BJ (cell line): Measurements from ENCODE around the gene NEMP2. TPM values are rescaled to one million over a fixed set of nuclear protein-coding genes. Genes with fewer than 3 reads are reported as not detected.

Experiments
- CTCF ChIA-PET: fragments of 350-600 bp; formaldehyde crosslinking; extraction: SDS; loops from one replicate; lab custom pipeline; 2021; ENCODE audit warnings: antibody characterized with exemption, inconsistent platforms; lab: Yijun Ruan, JAX
- POLR2A ChIA-PET: fragments of 300-600 bp; sonication (Branson Sonifier 250); formaldehyde crosslinking; extraction: SDS; loops from one replicate; lab custom pipeline; 2021; ENCODE audit warnings: antibody characterized with exemption; lab: Charles Lee
- DNase-seq: peaks from one replicate; pipeline ENCODE4 v3.0.0-alpha.2; 2011; ENCODE audit warnings: low read depth
- H3K27me3 ChIP-seq: 2 replicates; pipeline ENCODE4 v1.6.0; 2011; ENCODE audit warnings: low read length; ENCODE audit not compliant: control insufficient read depth, insufficient read depth
- H3K36me3 ChIP-seq: 2 replicates; pipeline ENCODE4 v1.5.1; 2011; ENCODE audit warnings: low read length; ENCODE audit not compliant: control insufficient read depth, insufficient read depth
- H3K4me3 ChIP-seq: 2 replicates; pipeline ENCODE4 v1.5.1; 2011; ENCODE audit warnings: low read depth, mild to moderate bottlenecking, control low read depth, low read length
- polyA plus RNA-seq: library from polyadenylated mRNA; depleted of rRNA; stranded (reverse); fragments of >200 nt; gene quantifications from 2 replicates; pipeline ENCODE4 v1.2.3, GENCODE V29; 2011; rRNA removed
- small RNA-seq: library from RNA; depleted of rRNA; stranded (forward); fragments of <200 nt; gene quantifications from one replicate; pipeline ENCODE3, GENCODE V24; 2012; ENCODE audit warnings: low replicate concordance, low read depth; ENCODE audit not compliant: insufficient read length
- TF ChIP-seq, protein P1 (sequence below): IDR thresholded peaks from 2 replicates; pipeline ENCODE4 v1.5.1; 2011; ENCODE audit warnings: low read depth, mild to moderate bottlenecking, control low read depth, inconsistent platforms, low read length, moderate library complexity; ENCODE audit not compliant: insufficient read depth

The NEMP2 gene
- polyA plus RNA-seq, 1 experiment, result 2.1 TPM

DNA sequence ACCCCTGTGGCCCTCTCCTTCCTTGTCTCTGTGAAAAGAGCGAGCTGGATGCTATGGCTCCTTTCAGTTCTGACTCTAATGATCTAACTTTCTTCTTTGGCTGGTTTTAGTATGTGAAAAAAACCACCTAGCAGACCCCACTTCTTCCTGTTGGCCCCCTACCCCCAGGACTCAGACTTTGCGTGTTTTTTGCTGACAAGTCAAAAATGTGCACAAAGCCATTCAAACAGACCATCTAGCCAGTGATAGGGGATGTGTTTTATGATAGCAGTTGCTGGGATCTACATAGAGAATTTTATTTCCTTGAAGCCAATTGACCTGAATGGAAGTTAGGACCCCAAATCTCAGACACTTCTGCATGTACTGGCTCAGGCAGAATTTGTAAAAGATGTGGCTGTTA lies 77.3 kb downstream of the NEMP2 start:
- ChIA-PET POLR2A (no interaction called here), CTCF (no interaction called here)
- no peak for DNase-seq
- TF ChIP-seq, protein P1, sequence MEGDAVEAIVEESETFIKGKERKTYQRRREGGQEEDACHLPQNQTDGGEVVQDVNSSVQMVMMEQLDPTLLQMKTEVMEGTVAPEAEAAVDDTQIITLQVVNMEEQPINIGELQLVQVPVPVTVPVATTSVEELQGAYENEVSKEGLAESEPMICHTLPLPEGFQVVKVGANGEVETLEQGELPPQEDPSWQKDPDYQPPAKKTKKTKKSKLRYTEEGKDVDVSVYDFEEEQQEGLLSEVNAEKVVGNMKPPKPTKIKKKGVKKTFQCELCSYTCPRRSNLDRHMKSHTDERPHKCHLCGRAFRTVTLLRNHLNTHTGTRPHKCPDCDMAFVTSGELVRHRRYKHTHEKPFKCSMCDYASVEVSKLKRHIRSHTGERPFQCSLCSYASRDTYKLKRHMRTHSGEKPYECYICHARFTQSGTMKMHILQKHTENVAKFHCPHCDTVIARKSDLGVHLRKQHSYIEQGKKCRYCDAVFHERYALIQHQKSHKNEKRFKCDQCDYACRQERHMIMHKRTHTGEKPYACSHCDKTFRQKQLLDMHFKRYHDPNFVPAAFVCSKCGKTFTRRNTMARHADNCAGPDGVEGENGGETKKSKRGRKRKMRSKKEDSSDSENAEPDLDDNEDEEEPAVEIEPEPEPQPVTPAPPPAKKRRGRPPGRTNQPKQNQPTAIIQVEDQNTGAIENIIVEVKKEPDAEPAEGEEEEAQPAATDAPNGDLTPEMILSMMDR, result no peak
- Histone ChIP-seq H3K4me3 (no peak overlapping the region), H3K27me3 (no peaks in the 10 kb centered on the region), H3K36me3 (no peaks in the 10 kb centered on the region)

DNA sequence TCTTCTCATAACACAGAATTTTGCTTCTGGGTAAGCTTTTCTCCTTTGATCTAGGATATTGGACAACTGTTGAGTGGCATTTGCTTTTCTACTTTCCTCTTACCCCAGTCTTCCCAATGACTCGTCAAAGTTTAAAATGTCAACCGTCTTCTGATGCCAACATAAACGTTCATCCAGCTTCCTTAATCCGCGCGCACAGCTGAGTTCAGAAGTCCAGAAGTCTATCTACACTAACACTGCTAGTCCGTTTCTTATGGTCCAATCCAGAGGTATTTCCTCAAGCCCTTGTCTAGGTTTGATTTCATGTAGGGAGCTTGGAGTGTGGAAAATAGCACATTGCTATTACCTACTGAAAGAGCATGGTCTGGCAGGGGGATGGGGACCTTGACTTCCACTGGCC lies 77.7 kb downstream of the NEMP2 start:
- Histone ChIP-seq H3K36me3 (no peaks in the 10 kb centered on the region), H3K4me3 (no peak overlapping the region), H3K27me3 (no peaks in the 10 kb centered on the region)
- ChIA-PET CTCF (no interaction called here), POLR2A (no interaction called here)
- no peak for DNase-seq
- TF ChIP-seq, protein P1, result no peak

DNA sequence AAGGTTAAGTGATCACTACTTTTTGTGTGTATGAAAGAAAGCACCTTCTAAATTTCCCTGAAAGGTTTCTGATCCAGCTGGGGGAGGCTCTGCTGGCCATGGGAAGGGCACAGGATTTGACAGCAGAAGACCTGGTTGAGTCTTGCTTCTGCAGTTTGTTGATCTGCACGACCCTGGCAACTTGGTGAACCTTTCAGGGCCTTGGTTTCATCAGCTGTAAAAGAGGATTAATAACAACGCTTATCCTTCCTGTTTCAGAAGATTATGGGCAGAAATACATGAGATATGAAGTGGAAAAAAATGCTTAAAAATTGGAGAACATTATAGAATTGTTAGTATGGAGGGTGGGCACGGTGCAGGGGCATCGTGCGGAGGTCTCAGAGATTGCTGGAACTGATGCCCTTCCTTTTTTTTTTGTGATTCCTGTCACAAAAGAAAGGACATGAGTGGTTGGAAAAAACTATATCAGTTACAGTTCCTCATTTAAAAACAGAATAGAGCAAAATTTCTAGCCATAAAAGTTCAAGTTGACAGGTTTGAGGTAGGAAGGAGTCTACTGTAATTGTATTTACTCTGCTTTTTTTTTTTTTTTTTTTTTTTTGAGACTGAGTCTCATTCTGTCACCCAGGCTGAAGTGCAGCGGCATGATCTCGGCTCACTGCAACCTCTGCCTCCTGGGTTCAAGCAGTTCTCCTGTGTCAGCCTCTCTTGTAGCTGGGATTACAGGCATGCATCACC lies 79.0 kb downstream of the NEMP2 start:
- H3K4me3 ChIP-seq, result no peak overlapping the region
- TF ChIP-seq, protein P1, result no peak
- H3K27me3 ChIP-seq, result no peaks in the 10 kb centered on the region
- CTCF ChIA-PET, result no interaction called here
- POLR2A ChIA-PET, result no interaction called here
- DNase-seq, result no peak
- no peaks in the 10 kb centered on the region for H3K36me3 ChIP-seq

DNA sequence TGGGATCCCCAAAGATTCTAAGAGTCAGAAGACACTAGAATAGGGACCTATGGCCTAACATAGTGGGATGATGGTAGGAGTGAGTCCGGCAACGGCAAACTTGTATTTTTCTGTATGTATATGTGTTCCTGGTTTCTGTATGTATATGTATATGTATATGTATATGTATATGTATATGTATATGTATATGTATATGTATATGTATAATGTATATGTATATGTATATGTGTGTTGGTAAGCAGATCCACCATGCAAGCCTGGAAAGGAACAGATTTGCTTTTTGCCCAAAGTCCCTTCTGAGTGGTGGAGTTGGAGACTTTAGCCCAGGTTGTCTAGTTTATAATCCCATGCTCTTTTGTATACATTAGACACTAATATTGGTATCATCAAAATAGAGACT lies 79.7 kb downstream of the NEMP2 start:
- ChIA-PET CTCF (no interaction called here), POLR2A (no interaction called here)
- H3K27me3 ChIP-seq, result no peaks in the 10 kb centered on the region
- no peak for DNase-seq
- H3K4me3 ChIP-seq, result no peak overlapping the region
- no peaks in the 10 kb centered on the region for H3K36me3 ChIP-seq
- TF ChIP-seq, protein P1, result no peak

Small RNA genes within 50 kb of the gene (small RNA-seq; reads per million reads assigned to genes)
- gene RN7SKP179, result not detected

Other genes with a start within 250 kb of the NEMP2 start
- gene HIBCH, start 214.9 kb downstream of the NEMP2 start, polyA plus RNA-seq, result 5.2 and 12.4 TPM in 2 replicates
- 6.5 and 8.8 TPM in 2 replicates for gene INPP1, start 191.1 kb downstream of the NEMP2 start, polyA plus RNA-seq
- 11.8 and 14.4 TPM in 2 replicates for gene MFSD6, start 126.4 kb downstream of the NEMP2 start, polyA plus RNA-seq
- gene NAB1, start 114.4 kb upstream of the NEMP2 start, polyA plus RNA-seq, result 14.1 and 19.5 TPM in 2 replicates